Measurements from ENCODE around the gene MAP4.
A peak's percentile ranks its signal among the peaks of the same experiment; 100 is the strongest.
"Not testable (repeated sequence)": the region's sequence is repeated elsewhere in the genome, so short reads cannot be mapped to it uniquely, and the experiment has no call there.

MAP4 gene

GRCh38 chr3:48016301-48016973 lies at the start of gene MAP4:
TSS of gene MAP4 (minus strand) at chr3:48016416. CDS start at chr3:47998860, 17,556 bp downstream.
- peak; percentile 14 for DNase-seq (ENCODE audit: low read depth)

- DNase-seq (ENCODE audit: low read depth): no peak
These were observed 48.8 kb upstream of the MAP4 start for GRCh38 chr3:48065035-48065434.

- DNase-seq (ENCODE audit: low read depth): no peak
These were observed 48.1 kb upstream of the MAP4 start for GRCh38 chr3:48064292-48064829.

- DNase-seq (ENCODE audit: low read depth): not testable (repeated sequence)
These were observed 45.4 kb upstream of the MAP4 start for GRCh38 chr3:48061586-48061985.

- no peak for DNase-seq (ENCODE audit: low read depth)
These were observed 41.9 kb upstream of the MAP4 start for GRCh38 chr3:48058091-48058490.

GRCh38 chr3:48057521-48057920 lies 41.3 kb upstream of the MAP4 start:
- no peak for DNase-seq (ENCODE audit: low read depth)

- DNase-seq (ENCODE audit: low read depth): no peak
These were observed 31.7 kb upstream of the MAP4 start for GRCh38 chr3:48047841-48048464.

- no peak for DNase-seq (ENCODE audit: low read depth)
These were observed 26.0 kb upstream of the MAP4 start for GRCh38 chr3:48042071-48042760.

- no peak for DNase-seq (ENCODE audit: low read depth)
These were observed 23.4 kb upstream of the MAP4 start for GRCh38 chr3:48039487-48040190.

- DNase-seq (ENCODE audit: low read depth): no peak
These were observed 22.8 kb upstream of the MAP4 start for GRCh38 chr3:48038971-48039481.

- no peak for DNase-seq (ENCODE audit: low read depth)
These were observed 17.8 kb upstream of the MAP4 start for GRCh38 chr3:48034000-48034516.

- DNase-seq (ENCODE audit: low read depth): no peak
These were observed 14.0 kb upstream of the MAP4 start for GRCh38 chr3:48030188-48030587.

- no peak for DNase-seq (ENCODE audit: low read depth)
These were observed 11.0 kb upstream of the MAP4 start for GRCh38 chr3:48026951-48027908.

- no peak for DNase-seq (ENCODE audit: low read depth)
These were observed 9.9 kb upstream of the MAP4 start for GRCh38 chr3:48026098-48026497.

- no peak for DNase-seq (ENCODE audit: low read depth)
These were observed 8.2 kb upstream of the MAP4 start for GRCh38 chr3:48024401-48024800.

GRCh38 chr3:48023377-48023776 lies 7.2 kb upstream of the MAP4 start:
- no peak for DNase-seq (ENCODE audit: low read depth)

- no peak for DNase-seq (ENCODE audit: low read depth)
These were observed 6.0 kb upstream of the MAP4 start for GRCh38 chr3:48022178-48022577.

- DNase-seq (ENCODE audit: low read depth): peak; percentile 57
These were observed 2.6 kb upstream of the MAP4 start for GRCh38 chr3:48018841-48019240.

GRCh38 chr3:48015431-48016180 lies 610 bp downstream of the MAP4 start:
- DNase-seq (ENCODE audit: low read depth): no peak

- no peak for DNase-seq (ENCODE audit: low read depth)
These were observed 1.9 kb downstream of the MAP4 start for GRCh38 chr3:48014358-48014757.
